GM12878 (cell line): ENCODE results near the gene LPIN1. TPM values are rescaled to one million over a fixed set of nuclear protein-coding genes. Genes with fewer than 3 reads are reported as not detected.

Experiments
- ATAC-seq: fragments of 200-7000 bp; cut with Tn5 transposase; 3 replicates; pipeline ENCODE4 v1.9.1; 2020; ENCODE audit warnings: mild to moderate bottlenecking, moderate library complexity
- BruUV-seq: library from RNA; stranded (reverse); fragments of 400-500 nt; replicated peaks from 2 replicates; lab custom pipeline; 2021; lab: Mats Ljungman, UMichigan
- CTCF ChIA-PET: fragments of 300-600 bp; sonication (Branson Sonifier 250); formaldehyde crosslinking; extraction: SDS; loops from one replicate; lab custom pipeline; 2021; ENCODE audit warnings: inconsistent platforms; lab: Yijun Ruan, JAX
- POLR2A ChIA-PET: fragments of 350-600 bp; formaldehyde crosslinking; extraction: SDS; loops from one replicate; lab custom pipeline; 2021; ENCODE audit warnings: inconsistent platforms; lab: Charles Lee
- RAD21 ChIA-PET: fragments of 300-600 bp; sonication (Branson Sonifier 250); formaldehyde crosslinking; loops from one replicate; lab custom pipeline; 2023; ENCODE audit warnings: antibody characterized with exemption; ENCODE audit not compliant: unreplicated experiment; lab: Charles Lee
- SMC1A ChIA-PET: fragments of 300-600 bp; sonication (Branson Sonifier 250); formaldehyde crosslinking; loops from one replicate; lab custom pipeline; 2023; ENCODE audit not compliant: unreplicated experiment, uncharacterized antibody; lab: Charles Lee
- DNase-seq: peaks from one replicate; pipeline ENCODE4 v3.0.0-alpha.2; 2011; ENCODE audit warnings: low read depth, low spot score
- FAIRE-seq: peaks from 3 replicates; lab custom pipeline; 2011; peaks lifted over from hg19 to GRCh38; lab: Jason Lieb, UNC
- H2AFZ ChIP-seq: 2 replicates; pipeline ENCODE4 v1.6.0; 2011; ENCODE audit warnings: low read depth, low read length, control low read depth; ENCODE audit not compliant: control insufficient read depth
- H3K27ac ChIP-seq: 2 replicates; pipeline ENCODE4 v1.5.1; 2011; ENCODE audit warnings: control low read depth; ENCODE audit not compliant: control insufficient read depth, insufficient read depth
- H3K27me3 ChIP-seq, 2 experiments: replicated peaks in 1 of 2; 2 replicates each; pipeline versions ENCODE4 v1.6.0 to v1.6.1; 2011; ENCODE audit warnings: low read length in 1 of 2; ENCODE audit not compliant: control insufficient read depth in 2 of 2, insufficient read depth in 2 of 2
- H3K36me3 ChIP-seq, 2 experiments: 2 replicates each; pipeline ENCODE4 v1.5.1; 2011; ENCODE audit warnings: low read length in 1 of 2; ENCODE audit not compliant: control insufficient read depth in 2 of 2, insufficient read depth in 2 of 2
- H3K4me1 ChIP-seq: 2 replicates; pipeline ENCODE4 v1.6.1; 2011; ENCODE audit warnings: mild to moderate bottlenecking, low read length, moderate library complexity, mixed read lengths; ENCODE audit not compliant: control insufficient read depth, insufficient read depth
- H3K4me2 ChIP-seq: 2 replicates; pipeline ENCODE4 v1.6.0; 2011; ENCODE audit warnings: control low read depth; ENCODE audit not compliant: control insufficient read depth, insufficient read depth
- H3K4me3 ChIP-seq: fragments of 200-600 bp; sonication (generic); 2 replicates; pipeline ENCODE4 v1.5.1; 2016
- H3K79me2 ChIP-seq: 2 replicates; pipeline ENCODE4 v1.6.0; 2011; ENCODE audit warnings: low read length; ENCODE audit not compliant: control insufficient read depth, insufficient read depth
- H3K9ac ChIP-seq: 2 replicates; pipeline ENCODE4 v1.8.0; 2011; ENCODE audit warnings: low read length, control low read depth, mixed read lengths; ENCODE audit not compliant: control insufficient read depth, insufficient read depth
- H3K9me3 ChIP-seq: replicated peaks from 3 replicates; pipeline ENCODE4 v1.5.1; 2011; ENCODE audit warnings: mild to moderate bottlenecking, low read length; ENCODE audit not compliant: control insufficient read depth, insufficient read depth
- H4K20me1 ChIP-seq: 2 replicates; pipeline ENCODE4 v1.6.0; 2011; ENCODE audit not compliant: control insufficient read depth, insufficient read depth
- CREM ChIP-seq: IDR thresholded peaks from 2 replicates; pipeline ENCODE4 v1.6.1; 2014; ENCODE audit warnings: antibody characterized with exemption, low read depth
- EED ChIP-seq: sonication (generic); IDR thresholded peaks from 2 replicates; pipeline ENCODE4 v1.6.1; 2016; ENCODE audit warnings: antibody characterized with exemption, low read depth
- IKZF1 ChIP-seq: fragments of 450-650 bp; conservative IDR thresholded peaks from 2 replicates; pipeline ENCODE4 v1.6.1; 2017; ENCODE audit warnings: antibody characterized with exemption, mild to moderate bottlenecking
- RUNX3 ChIP-seq: IDR thresholded peaks from 2 replicates; pipeline ENCODE4 v1.6.1; 2012; ENCODE audit warnings: low read length, inconsistent platforms
- SIX5 ChIP-seq: IDR thresholded peaks from 2 replicates; pipeline ENCODE4 v1.6.1; 2011; ENCODE audit warnings: mild to moderate bottlenecking, low read depth, low read length, moderate library complexity; ENCODE audit not compliant: severe bottlenecking
- SMAD5 ChIP-seq: IDR thresholded peaks from 2 replicates; pipeline ENCODE4 v1.6.1; 2016; ENCODE audit warnings: antibody characterized with exemption, low read depth
- TAF1 ChIP-seq: IDR thresholded peaks from 2 replicates; pipeline ENCODE4 v1.6.1; 2011; ENCODE audit warnings: mild to moderate bottlenecking, low read depth, low read length, borderline replicate concordance
- TCF12 ChIP-seq: IDR thresholded peaks from 2 replicates; pipeline ENCODE4 v1.6.1; 2011; ENCODE audit warnings: low read depth, mild to moderate bottlenecking, low read length
- TCF3 ChIP-seq: IDR thresholded peaks from 2 replicates; pipeline ENCODE4 v1.6.1; 2012; ENCODE audit warnings: low read depth, mild to moderate bottlenecking, low read length, borderline replicate concordance; ENCODE audit not compliant: insufficient read depth
- WGBS: methylation state at CpG from one replicate; pipeline ENCODE4 v1.1.6; 2016; ENCODE audit warnings: low lambda C conversion rate; ENCODE audit not compliant: insufficient replicate concordance, insufficient coverage; ENCODE audit errors: missing lambda C conversion rate; 5-methylcytosine and 5-hydroxymethylcytosine counted together
- in situ Hi-C: fragments of 300-500 bp; cut with MboI; formaldehyde crosslinking; loops from 9 replicates; pipeline ENCODE4 v1.14.3; 2018; ENCODE audit warnings: mixed read lengths
- intact Hi-C: fragments of 100-400 bp; cut with micrococcal nuclease; formaldehyde crosslinking; loops from one replicate; pipeline ENCODE4 v1.14.2; 2022; ENCODE audit not compliant: unreplicated experiment
- polyA plus RNA-seq, 11 experiments: library from polyadenylated mRNA; depleted of rRNA in 4 of 11; unstranded in 6 of 11; stranded (reverse) in 5 of 11; fragments of >200 nt; fragmentation: Nextera tagmentation in 4 of 11; fragmentation: Illumina TruSeq in 1 of 11; extraction: Ambion mirVana in 4 of 11; extraction: Trizol in 1 of 11; gene quantifications; 1 replicate in 1 of 11; 2 replicates in 10 of 11; pipeline versions ENCODE4 v1.2.1 to v1.2.3, GENCODE V29; 2011 to 2016; ENCODE audit warnings: inconsistent platforms in 2 of 11, missing spikeins in 2 of 11, low read depth in 1 of 11
- total RNA-seq, 4 experiments: library from RNA; depleted of rRNA in 3 of 4; stranded (reverse); fragments of >200 nt in 3 of 4; fragmentation: Illumina TruSeq in 1 of 4; extraction: Trizol in 1 of 4; gene quantifications; 2 replicates each; pipeline versions ENCODE4 v1.2.1 to v1.2.3, GENCODE V29; 2013 to 2021

LPIN1 gene
- total and polyA plus RNA-seq, 10 of the 15 experiments (the other 5 are each of a cell fraction or from before 2014, with no cell fraction given) = 18.8 to 82.5 (median 50.3) TPM

DNA sequence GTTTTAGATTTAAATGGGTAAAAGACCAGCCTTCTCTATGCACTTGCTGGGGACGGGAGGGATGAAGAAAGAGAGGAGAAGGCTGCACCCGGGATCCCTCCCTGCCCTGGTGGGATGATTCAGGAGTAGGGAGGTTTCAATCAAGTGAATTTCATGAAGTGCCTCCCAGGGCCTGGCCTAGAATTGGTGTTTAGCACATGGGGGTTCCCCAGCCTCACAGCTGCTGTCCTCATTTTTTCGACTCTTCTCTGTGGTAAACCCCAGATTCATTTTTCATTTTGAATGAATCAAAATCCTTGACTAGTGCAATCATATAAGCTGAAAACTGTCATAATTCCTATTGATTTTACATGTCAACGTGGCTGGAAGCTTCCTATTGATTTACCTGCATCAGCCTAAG is 81.1 kb downstream of the LPIN1 start:
- POLR2A ChIA-PET = interaction anchor here (1.6 kb wide), 1 partner anchor 220 kb away, joined by 3 read pairs; no protein-coding TSS in a partner anchor
- Histone ChIP-seq H3K27ac (no peak overlapping the region), H3K36me3 (peaks cover 2 to 20% of the 10 kb centered on the region in 2 experiments; a peak in 3 of 4 replicates), H3K9me3 (no peaks in the 10 kb centered on the region; the same call in 2 of the 3 replicates), H3K27me3 (no peaks in the 10 kb centered on the region), H3K4me1 (peaks cover 34% of the 10 kb centered on the region), H3K79me2 (no peaks in the 10 kb centered on the region), H3K4me3 (no peak overlapping the region), H2AFZ (no peak overlapping the region), H3K4me2 (no peak overlapping the region), H3K9ac (no peak overlapping the region), H4K20me1 (no peaks in the 10 kb centered on the region)
- DNase-seq (no peak), ATAC-seq (peak; percentile 33), FAIRE-seq (peak; percentile 66)
- TF ChIP-seq RUNX3 (peak; percentile 81), TCF12 (peak; percentile 84), CREM (0 out of 2 replicates have a peak, but pooled peaks have one; percentile 31), EED (peak; percentile 32; the same call in 1 of the 2 replicates), TCF3 (peak; percentile 66; the same call in 1 of the 2 replicates), IKZF1 (peak; percentile 26; the same call in 1 of the 2 replicates), TAF1 (no peak), SIX5 (no peak), SMAD5 (no peak)
- BruUV-seq = no TSS peak
- CTCF ChIA-PET = interaction anchor here (1.1 to 6.7 kb wide), 9 partner anchors 47 to 1180 kb away, joined by 3 to 65 read pairs (median 7); partner anchors contain the start of gene TRIB2
- intact Hi-C loops = loop anchor here (5.0 kb wide), 2 partner anchors 205 to 445 kb away; no protein-coding TSS in a partner anchor
- SMC1A ChIA-PET = interaction anchor here (0.6 to 5.9 kb wide), 12 partner anchors 35 to 1179 kb away, joined by 3 to 48 read pairs (median 4); partner anchors contain the start of gene TRIB2
- RAD21 ChIA-PET = interaction anchor here (0.7 to 5.0 kb wide), 8 partner anchors 10 to 1179 kb away, joined by 3 to 48 read pairs (median 4); no protein-coding TSS in a partner anchor
- 19% methylated on average over 4 of the region's 4 CpGs for WGBS
- in situ Hi-C loops = loop anchor here (5.0 to 25.0 kb wide), 3 partner anchors 460 to 1180 kb away; no protein-coding TSS in a partner anchor
